MM.1S (cell line): Measurements from ENCODE around the gene GSG1.

Experiments
- DNase-seq: peaks from one replicate; pipeline ENCODE4 v3.0.0-alpha.2; 2015
- H2AFZ ChIP-seq: fragments of 300-600 bp; sonication (generic); 2 replicates; pipeline ENCODE4 v1.6.0; 2016; ENCODE audit warnings: antibody characterized with exemption, low read length
- H3F3A ChIP-seq: fragments of 300-600 bp; sonication (generic); 2 replicates; pipeline ENCODE4 v1.6.1; 2016; ENCODE audit warnings: mild to moderate bottlenecking, antibody characterized with exemption, low read length, moderate library complexity, mixed read lengths; ENCODE audit not compliant: insufficient read depth
- H3K27ac ChIP-seq: fragments of 300-600 bp; sonication (generic); 2 replicates; pipeline ENCODE4 v1.5.1; 2016; ENCODE audit warnings: mild to moderate bottlenecking, low read length
- H3K27me3 ChIP-seq: fragments of 300-600 bp; sonication (generic); replicated peaks from 2 replicates; pipeline ENCODE4 v1.6.0; 2016; ENCODE audit warnings: low read length; ENCODE audit not compliant: insufficient read depth
- H3K36me3 ChIP-seq: fragments of 300-600 bp; sonication (generic); replicated peaks from 2 replicates; pipeline ENCODE4 v1.6.1; 2016; ENCODE audit warnings: mild to moderate bottlenecking, low read length, mixed read lengths; ENCODE audit not compliant: insufficient read depth
- H3K4me1 ChIP-seq: fragments of 300-600 bp; sonication (generic); 2 replicates; pipeline ENCODE4 v1.6.1; 2016; ENCODE audit warnings: low read length, mixed read lengths
- H3K4me2 ChIP-seq: fragments of 300-600 bp; sonication (generic); 2 replicates; pipeline ENCODE4 v1.6.0; 2016; ENCODE audit warnings: low read depth, low read length
- H3K4me3 ChIP-seq: fragments of 300-600 bp; sonication (generic); 2 replicates; pipeline ENCODE4 v1.5.1; 2016; ENCODE audit warnings: low read length, mixed read lengths
- H3K79me2 ChIP-seq: fragments of 300-600 bp; sonication (generic); 2 replicates; pipeline ENCODE4 v1.6.1; 2016; ENCODE audit warnings: mixed run types, low read length, mixed read lengths
- H3K9ac ChIP-seq: fragments of 300-600 bp; sonication (generic); 2 replicates; pipeline ENCODE4 v1.6.1; 2016; ENCODE audit warnings: low read length, mixed read lengths
- H3K9me2 ChIP-seq: fragments of 300-600 bp; sonication (generic); replicated peaks from 2 replicates; pipeline ENCODE4 v1.6.1; 2016; ENCODE audit warnings: mild to moderate bottlenecking, low read length, mixed read lengths; ENCODE audit not compliant: insufficient read depth
- H3K9me3 ChIP-seq: fragments of 300-600 bp; sonication (generic); replicated peaks from 2 replicates; pipeline ENCODE4 v1.6.1; 2016; ENCODE audit warnings: mild to moderate bottlenecking, low read length, mixed read lengths; ENCODE audit not compliant: insufficient read depth
- H4K20me1 ChIP-seq: fragments of 300-600 bp; sonication (generic); 2 replicates; pipeline ENCODE4 v1.6.1; 2016; ENCODE audit warnings: mild to moderate bottlenecking, low read length, moderate library complexity, mixed read lengths; ENCODE audit not compliant: insufficient read depth
- CTCF ChIP-seq: fragments of 300-600 bp; sonication (generic); IDR thresholded peaks from 2 replicates; pipeline ENCODE4 v1.5.1; 2016; ENCODE audit warnings: antibody characterized with exemption, low read length, mixed read lengths
- EZH2 ChIP-seq: fragments of 300-600 bp; sonication (generic); optimal IDR thresholded peaks from 2 replicates; pipeline ENCODE3; 2017; ENCODE audit warnings: low read depth, mild to moderate bottlenecking, antibody characterized with exemption, low read length, mixed read lengths
- EZH2phosphoT487 ChIP-seq: fragments of 300-600 bp; sonication (generic); IDR thresholded peaks from 2 replicates; pipeline ENCODE4 v1.6.1; 2018; ENCODE audit warnings: antibody characterized with exemption, low read length

Gene GSG1

DNA sequence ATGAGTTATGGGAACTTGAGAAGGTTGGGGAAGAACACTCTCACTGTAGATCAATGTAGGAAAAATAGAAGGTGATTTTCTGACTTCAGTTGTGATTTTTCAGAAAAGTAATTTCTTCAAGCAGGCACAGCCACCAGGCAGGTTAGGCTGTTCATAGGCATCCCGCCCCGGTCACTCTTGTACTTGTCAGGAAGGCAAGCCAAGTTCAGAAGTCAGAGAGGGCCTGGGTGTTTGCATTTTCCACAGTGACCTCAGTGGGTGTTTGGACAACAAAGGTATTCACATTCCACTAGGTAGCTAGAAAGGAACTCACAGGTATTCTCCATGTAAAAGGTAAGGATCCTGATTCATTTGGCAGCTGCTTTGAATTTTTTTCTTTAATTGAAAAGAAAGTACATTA, 62.2 kb downstream of the GSG1 start:
- H3K27me3 ChIP-seq = no peaks in the 10 kb centered on the region
- H3K79me2 ChIP-seq = 0 out of 2 replicates have a peak, but pooled peaks cover 3% of the 10 kb centered on the region
- no peak overlapping the region for H2AFZ ChIP-seq
- H3K4me1 ChIP-seq = no peaks in the 10 kb centered on the region; the same call in 1 of the 2 replicates
- no peak overlapping the region for H3K4me2 ChIP-seq
- H3K9me3 ChIP-seq = no peaks in the 10 kb centered on the region
- no peak for TF ChIP-seq EZH2phosphoT487
- TF ChIP-seq CTCF = no peak
- no peak for TF ChIP-seq EZH2
- H3K27ac ChIP-seq = no peak overlapping the region
- H3F3A ChIP-seq = no peaks in the 10 kb centered on the region
- H4K20me1 ChIP-seq = no peaks in the 10 kb centered on the region
- no peak for DNase-seq
- no peak overlapping the region for H3K4me3 ChIP-seq
- H3K9ac ChIP-seq = no peak overlapping the region
- no peaks in the 10 kb centered on the region for H3K9me2 ChIP-seq
- H3K36me3 ChIP-seq = no peaks in the 10 kb centered on the region

- DNase-seq = no peak
- H3K4me1 ChIP-seq = no peaks in the 10 kb centered on the region
- H3K9ac ChIP-seq = no peak overlapping the region
- H3K27me3 ChIP-seq = no peaks in the 10 kb centered on the region
- H3K36me3 ChIP-seq = no peaks in the 10 kb centered on the region
- no peaks in the 10 kb centered on the region for H3K9me2 ChIP-seq
- H3F3A ChIP-seq = no peaks in the 10 kb centered on the region
- no peaks in the 10 kb centered on the region for H3K79me2 ChIP-seq
- no peak overlapping the region for H3K4me3 ChIP-seq
- no peak overlapping the region for H3K27ac ChIP-seq
- no peaks in the 10 kb centered on the region for H3K9me3 ChIP-seq
- H4K20me1 ChIP-seq = no peaks in the 10 kb centered on the region
- no peak for TF ChIP-seq EZH2phosphoT487
- no peak for TF ChIP-seq EZH2
- no peak for TF ChIP-seq CTCF
- H3K4me2 ChIP-seq = no peak overlapping the region
- H2AFZ ChIP-seq = no peak overlapping the region
Measured at GRCh38 chr12:13039328-13039956, 64.0 kb downstream of the GSG1 start.

DNA sequence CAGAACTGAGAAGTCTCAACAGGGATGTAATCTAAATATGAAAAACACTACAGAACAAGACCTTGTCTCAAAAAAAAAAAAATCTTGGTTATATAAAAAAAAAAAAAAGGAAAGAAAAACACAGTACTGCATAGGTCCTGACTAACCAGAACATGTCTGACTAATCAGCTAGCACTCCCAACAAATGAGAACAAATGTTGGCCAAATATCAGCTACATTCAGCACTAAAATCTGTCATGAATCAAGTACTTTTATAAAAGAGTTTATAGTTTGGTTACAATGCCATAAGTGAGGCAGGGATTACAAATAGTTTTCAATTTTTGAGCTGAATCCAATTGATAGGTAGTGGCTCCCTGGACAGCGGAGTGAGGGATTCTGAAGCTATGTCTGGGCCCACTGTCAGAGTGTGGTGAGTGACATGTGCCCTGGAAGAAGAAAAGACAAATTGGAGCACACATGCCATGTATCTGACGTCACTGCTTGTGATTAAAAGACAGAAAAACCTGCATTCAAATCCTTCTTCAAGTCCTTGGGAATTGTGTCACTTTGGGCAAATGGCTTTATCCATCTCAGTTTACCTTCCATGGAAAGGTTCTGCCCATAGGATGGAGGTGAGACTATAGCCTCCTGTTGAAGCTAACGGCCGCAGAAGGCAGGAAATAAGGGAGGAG, 64.8 kb downstream of the GSG1 start:
- H3K9me2 ChIP-seq = no peaks in the 10 kb centered on the region
- H4K20me1 ChIP-seq = no peaks in the 10 kb centered on the region
- H3K79me2 ChIP-seq = no peaks in the 10 kb centered on the region
- H3K9me3 ChIP-seq = no peaks in the 10 kb centered on the region
- H3K4me1 ChIP-seq = no peaks in the 10 kb centered on the region
- DNase-seq = no peak
- no peak overlapping the region for H3K4me3 ChIP-seq
- H3K36me3 ChIP-seq = no peaks in the 10 kb centered on the region
- H3K9ac ChIP-seq = no peak overlapping the region
- no peaks in the 10 kb centered on the region for H3K27me3 ChIP-seq
- H3K27ac ChIP-seq = no peak overlapping the region
- TF ChIP-seq EZH2phosphoT487 (no peak), EZH2 (no peak), CTCF (no peak)
- no peak overlapping the region for H3K4me2 ChIP-seq
- no peak overlapping the region for H2AFZ ChIP-seq
- no peaks in the 10 kb centered on the region for H3F3A ChIP-seq
